HEK293 (cell line): ENCODE data around the gene SGIP1.

Experiments used
- PRDM10 ChIP-seq: fragments of 450-650 bp; formaldehyde crosslinking; IDR thresholded peaks from 2 replicates; pipeline ENCODE4 v1.5.1; 2016; ENCODE audit warnings: missing biosample characterization, missing genetic modification characterization
- ZBTB11 ChIP-seq: fragments of 450-650 bp; formaldehyde crosslinking; conservative IDR thresholded peaks from 2 replicates; pipeline ENCODE4 v1.5.1; 2016; ENCODE audit warnings: low read depth, missing biosample characterization, missing genetic modification characterization
- TF ChIP-seq, protein P1 (sequence below): fragments of 450-650 bp; formaldehyde crosslinking; IDR thresholded peaks from 2 replicates; pipeline ENCODE4 v1.5.1; 2016; ENCODE audit warnings: missing biosample characterization, missing genetic modification characterization, borderline replicate concordance

DNA sequence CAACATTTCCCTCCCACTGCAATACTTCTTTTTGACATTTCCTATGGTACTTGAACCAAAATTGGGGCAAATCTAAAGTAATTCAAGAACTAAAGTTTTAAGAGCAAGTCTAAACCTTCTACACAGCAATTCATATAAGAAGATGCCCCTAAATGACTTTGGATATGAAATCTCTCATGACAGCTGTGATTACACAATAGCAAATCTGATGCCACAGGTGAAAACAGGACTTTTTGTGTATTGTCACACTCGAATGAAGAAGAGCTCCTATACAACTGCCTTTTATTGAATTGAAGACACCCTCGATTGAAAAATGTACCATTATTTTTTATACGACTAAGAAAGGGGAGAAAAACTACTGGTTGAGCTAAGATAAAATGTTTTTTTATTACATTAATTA is 158.7 kb downstream of the SGIP1 start:
- TF ChIP-seq, protein P1, sequence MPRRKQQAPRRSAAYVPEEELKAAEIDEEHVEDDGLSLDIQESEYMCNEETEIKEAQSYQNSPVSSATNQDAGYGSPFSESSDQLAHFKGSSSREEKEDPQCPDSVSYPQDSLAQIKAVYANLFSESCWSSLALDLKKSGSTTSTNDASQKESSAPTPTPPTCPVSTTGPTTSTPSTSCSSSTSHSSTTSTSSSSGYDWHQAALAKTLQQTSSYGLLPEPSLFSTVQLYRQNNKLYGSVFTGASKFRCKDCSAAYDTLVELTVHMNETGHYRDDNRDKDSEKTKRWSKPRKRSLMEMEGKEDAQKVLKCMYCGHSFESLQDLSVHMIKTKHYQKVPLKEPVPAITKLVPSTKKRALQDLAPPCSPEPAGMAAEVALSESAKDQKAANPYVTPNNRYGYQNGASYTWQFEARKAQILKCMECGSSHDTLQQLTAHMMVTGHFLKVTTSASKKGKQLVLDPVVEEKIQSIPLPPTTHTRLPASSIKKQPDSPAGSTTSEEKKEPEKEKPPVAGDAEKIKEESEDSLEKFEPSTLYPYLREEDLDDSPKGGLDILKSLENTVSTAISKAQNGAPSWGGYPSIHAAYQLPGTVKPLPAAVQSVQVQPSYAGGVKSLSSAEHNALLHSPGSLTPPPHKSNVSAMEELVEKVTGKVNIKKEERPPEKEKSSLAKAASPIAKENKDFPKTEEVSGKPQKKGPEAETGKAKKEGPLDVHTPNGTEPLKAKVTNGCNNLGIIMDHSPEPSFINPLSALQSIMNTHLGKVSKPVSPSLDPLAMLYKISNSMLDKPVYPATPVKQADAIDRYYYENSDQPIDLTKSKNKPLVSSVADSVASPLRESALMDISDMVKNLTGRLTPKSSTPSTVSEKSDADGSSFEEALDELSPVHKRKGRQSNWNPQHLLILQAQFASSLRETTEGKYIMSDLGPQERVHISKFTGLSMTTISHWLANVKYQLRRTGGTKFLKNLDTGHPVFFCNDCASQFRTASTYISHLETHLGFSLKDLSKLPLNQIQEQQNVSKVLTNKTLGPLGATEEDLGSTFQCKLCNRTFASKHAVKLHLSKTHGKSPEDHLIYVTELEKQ (tag by site-specific recombination): no peak
- TF ChIP-seq ZBTB11 (tag by site-specific recombination): no peak
- TF ChIP-seq PRDM10: no peak
